ENCODE results near the gene CTDP1. TPM values are rescaled to one million over a fixed set of nuclear protein-coding genes. Genes with fewer than 3 reads are reported as not detected.

Gene CTDP1
- total RNA-seq, 1 donor from 2014 or later: 23.1 TPM

- Mint-ChIP-seq H3K36me3 (ENCODE audit: unreplicated experiment) (no peaks in the 10 kb centered on the region), H3K4me1 (ENCODE audit: unreplicated experiment) (no peaks in the 10 kb centered on the region), H3K27ac (ENCODE audit: unreplicated experiment) (no peak overlapping the region), H3K9me3 (ENCODE audit: unreplicated experiment) (peaks cover 22% of the 10 kb centered on the region), H3K4me3 (ENCODE audit: unreplicated experiment) (no peak overlapping the region), H3K27me3 (ENCODE audit: unreplicated experiment) (no peaks in the 10 kb centered on the region)
- DNase-seq (ENCODE audit: extremely low spot score, unreplicated experiment): no peak
- no peak for TF ChIP-seq CTCF (IDR thresholded peaks at IDR 0.05)
These were observed 91.2 kb downstream of the CTDP1 start for GRCh38 chr18:79770826-79771225.

- no peak for DNase-seq (ENCODE audit: extremely low spot score, unreplicated experiment)
- Mint-ChIP-seq H3K27me3 (ENCODE audit: unreplicated experiment) (no peaks in the 10 kb centered on the region), H3K9me3 (ENCODE audit: unreplicated experiment) (peaks cover 18% of the 10 kb centered on the region), H3K36me3 (ENCODE audit: unreplicated experiment) (no peaks in the 10 kb centered on the region), H3K27ac (ENCODE audit: unreplicated experiment) (no peak overlapping the region), H3K4me3 (ENCODE audit: unreplicated experiment) (no peak overlapping the region), H3K4me1 (ENCODE audit: unreplicated experiment) (no peaks in the 10 kb centered on the region)
- TF ChIP-seq CTCF (IDR thresholded peaks at IDR 0.05): no peak
These were observed 92.0 kb downstream of the CTDP1 start for GRCh38 chr18:79771446-79772107.

GRCh38 chr18:79772108-79772864 is 92.7 kb downstream of the CTDP1 start:
- no peak for TF ChIP-seq CTCF (IDR thresholded peaks at IDR 0.05)
- no peaks in the 10 kb centered on the region for H3K27me3 Mint-ChIP-seq (ENCODE audit: unreplicated experiment)
- DNase-seq (ENCODE audit: extremely low spot score, unreplicated experiment): no peak
- H3K9me3 Mint-ChIP-seq (ENCODE audit: unreplicated experiment): peaks cover 12% of the 10 kb centered on the region
- H3K36me3 Mint-ChIP-seq (ENCODE audit: unreplicated experiment): no peaks in the 10 kb centered on the region
- H3K4me1 Mint-ChIP-seq (ENCODE audit: unreplicated experiment): no peaks in the 10 kb centered on the region
- no peak overlapping the region for H3K4me3 Mint-ChIP-seq (ENCODE audit: unreplicated experiment)
- no peak overlapping the region for H3K27ac Mint-ChIP-seq (ENCODE audit: unreplicated experiment)

GRCh38 chr18:79772865-79773696 is 93.5 kb downstream of the CTDP1 start:
- H3K27ac Mint-ChIP-seq (ENCODE audit: unreplicated experiment): no peak overlapping the region
- no peaks in the 10 kb centered on the region for H3K36me3 Mint-ChIP-seq (ENCODE audit: unreplicated experiment)
- H3K9me3 Mint-ChIP-seq (ENCODE audit: unreplicated experiment): peaks cover 4% of the 10 kb centered on the region
- H3K4me3 Mint-ChIP-seq (ENCODE audit: unreplicated experiment): no peak overlapping the region
- no peak for TF ChIP-seq CTCF (IDR thresholded peaks at IDR 0.05)
- H3K4me1 Mint-ChIP-seq (ENCODE audit: unreplicated experiment): no peaks in the 10 kb centered on the region
- peaks cover 6% of the 10 kb centered on the region for H3K27me3 Mint-ChIP-seq (ENCODE audit: unreplicated experiment)
- DNase-seq (ENCODE audit: extremely low spot score, unreplicated experiment): no peak

- no peak for DNase-seq (ENCODE audit: extremely low spot score, unreplicated experiment)
- H3K36me3 Mint-ChIP-seq (ENCODE audit: unreplicated experiment): no peaks in the 10 kb centered on the region
- no peak for TF ChIP-seq CTCF (IDR thresholded peaks at IDR 0.05)
- H3K4me3 Mint-ChIP-seq (ENCODE audit: unreplicated experiment): no peak overlapping the region
- peaks cover 9% of the 10 kb centered on the region for H3K27me3 Mint-ChIP-seq (ENCODE audit: unreplicated experiment)
- no peaks in the 10 kb centered on the region for H3K4me1 Mint-ChIP-seq (ENCODE audit: unreplicated experiment)
- H3K9me3 Mint-ChIP-seq (ENCODE audit: unreplicated experiment): no peaks in the 10 kb centered on the region
- no peak overlapping the region for H3K27ac Mint-ChIP-seq (ENCODE audit: unreplicated experiment)
These were observed 94.5 kb downstream of the CTDP1 start for GRCh38 chr18:79774111-79774510.

All from osteocyte (in vitro differentiated cells).